ENCODE measurements around the gene CCDC82.

GRCh38 chr11:96373826-96374225 is 15.9 kb downstream of the CCDC82 start:
- TF ChIP-seq POLR2AphosphoS5 (IDR thresholded peaks at IDR 0.05), result no peak
- no peak for TF ChIP-seq CTCF (IDR thresholded peaks at IDR 0.05)
- no peak for TF ChIP-seq POLR2A (IDR thresholded peaks at IDR 0.05)
- no peak for TF ChIP-seq EP300 (IDR thresholded peaks at IDR 0.05)

Measured in suprapubic skin (tissue), 4 donors.